Measurements from ENCODE around the gene PTPRM.

GRCh38 chr18:7754258-7754657 is 187.1 kb downstream of the PTPRM start:
- TF ChIP-seq, protein P1, sequence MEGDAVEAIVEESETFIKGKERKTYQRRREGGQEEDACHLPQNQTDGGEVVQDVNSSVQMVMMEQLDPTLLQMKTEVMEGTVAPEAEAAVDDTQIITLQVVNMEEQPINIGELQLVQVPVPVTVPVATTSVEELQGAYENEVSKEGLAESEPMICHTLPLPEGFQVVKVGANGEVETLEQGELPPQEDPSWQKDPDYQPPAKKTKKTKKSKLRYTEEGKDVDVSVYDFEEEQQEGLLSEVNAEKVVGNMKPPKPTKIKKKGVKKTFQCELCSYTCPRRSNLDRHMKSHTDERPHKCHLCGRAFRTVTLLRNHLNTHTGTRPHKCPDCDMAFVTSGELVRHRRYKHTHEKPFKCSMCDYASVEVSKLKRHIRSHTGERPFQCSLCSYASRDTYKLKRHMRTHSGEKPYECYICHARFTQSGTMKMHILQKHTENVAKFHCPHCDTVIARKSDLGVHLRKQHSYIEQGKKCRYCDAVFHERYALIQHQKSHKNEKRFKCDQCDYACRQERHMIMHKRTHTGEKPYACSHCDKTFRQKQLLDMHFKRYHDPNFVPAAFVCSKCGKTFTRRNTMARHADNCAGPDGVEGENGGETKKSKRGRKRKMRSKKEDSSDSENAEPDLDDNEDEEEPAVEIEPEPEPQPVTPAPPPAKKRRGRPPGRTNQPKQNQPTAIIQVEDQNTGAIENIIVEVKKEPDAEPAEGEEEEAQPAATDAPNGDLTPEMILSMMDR (IDR thresholded peaks at IDR 0.05) = no peak
- no peak for TF ChIP-seq EZH2 (IDR thresholded peaks at IDR 0.05)

Measured in neural progenitor cell (in vitro differentiated cells).